Measurements from ENCODE around the gene DLG2. TPM values are rescaled to one million over a fixed set of nuclear protein-coding genes. Genes with fewer than 3 reads are reported as not detected.

The DLG2 gene
- total RNA-seq, 1 experiment from 2014 or later = 17.5 TPM

GRCh38 chr11:85089654-85090053 lies 537.5 kb downstream of the DLG2 start (continued):
- TF ChIP-seq USF1 (CRISPR knock-in tag; IDR thresholded peaks at IDR 0.05) = no peak
- TF ChIP-seq, protein P1, sequence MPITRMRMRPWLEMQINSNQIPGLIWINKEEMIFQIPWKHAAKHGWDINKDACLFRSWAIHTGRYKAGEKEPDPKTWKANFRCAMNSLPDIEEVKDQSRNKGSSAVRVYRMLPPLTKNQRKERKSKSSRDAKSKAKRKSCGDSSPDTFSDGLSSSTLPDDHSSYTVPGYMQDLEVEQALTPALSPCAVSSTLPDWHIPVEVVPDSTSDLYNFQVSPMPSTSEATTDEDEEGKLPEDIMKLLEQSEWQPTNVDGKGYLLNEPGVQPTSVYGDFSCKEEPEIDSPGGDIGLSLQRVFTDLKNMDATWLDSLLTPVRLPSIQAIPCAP (CRISPR knock-in tag; IDR thresholded peaks at IDR 0.05) = no peak
- TF ChIP-seq TEAD4 (CRISPR knock-in tag; IDR thresholded peaks at IDR 0.05) = no peak
- no peak for TF ChIP-seq ZNF512 (CRISPR knock-in tag; IDR thresholded peaks at IDR 0.05; ENCODE audit: borderline replicate concordance)
- no peak for TF ChIP-seq ZNF232 (CRISPR knock-in tag; IDR thresholded peaks at IDR 0.05)
- TF ChIP-seq ESRRA (CRISPR knock-in tag; IDR thresholded peaks at IDR 0.05; ENCODE audit: borderline replicate concordance) = no peak

DNA sequence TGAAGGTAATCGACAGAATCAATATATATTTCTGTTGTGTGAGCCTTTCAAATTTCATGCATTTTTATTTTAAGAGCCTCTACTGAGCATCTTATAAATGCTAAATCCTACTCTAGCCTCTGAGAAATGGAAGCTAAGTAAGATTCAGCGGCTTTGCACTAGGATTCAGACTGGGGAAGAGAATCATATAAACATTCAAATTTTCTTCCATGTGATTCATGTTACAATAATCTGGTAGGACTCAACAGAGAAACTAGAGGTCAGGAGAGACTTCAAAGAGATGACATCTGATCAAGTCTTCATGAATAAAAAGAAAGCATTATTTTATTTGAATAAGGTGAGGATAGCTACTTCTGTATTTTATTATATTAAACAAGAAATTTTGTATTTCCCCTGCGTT lies 538.9 kb downstream of the DLG2 start:
- CTCF ChIA-PET = no interaction called here
- TF ChIP-seq NR2C2 (CRISPR knock-in tag; IDR thresholded peaks at IDR 0.05) (no peak), USF1 (CRISPR knock-in tag; IDR thresholded peaks at IDR 0.05) (no peak), RORB (CRISPR knock-in tag; IDR thresholded peaks at IDR 0.05) (no peak), RELA (CRISPR knock-in tag; IDR thresholded peaks at IDR 0.05; ENCODE audit: borderline replicate concordance) (no peak), ESRRA (CRISPR knock-in tag; IDR thresholded peaks at IDR 0.05; ENCODE audit: borderline replicate concordance) (no peak), ZNF423 (CRISPR knock-in tag; IDR thresholded peaks at IDR 0.05) (no peak), FOXP4 (CRISPR knock-in tag; IDR thresholded peaks at IDR 0.05) (no peak), AR (CRISPR knock-in tag; IDR thresholded peaks at IDR 0.05) (no peak), GABPB1 (CRISPR knock-in tag; IDR thresholded peaks at IDR 0.05) (no peak), NR3C1 (CRISPR knock-in tag; conservative IDR thresholded peaks at IDR 0.05; ENCODE audit: low read depth) (no peak), ELF4 (CRISPR knock-in tag; IDR thresholded peaks at IDR 0.05; ENCODE audit: low read depth) (no peak), ZNF671 (CRISPR knock-in tag; IDR thresholded peaks at IDR 0.05) (no peak)
- TF ChIP-seq, protein P2, sequence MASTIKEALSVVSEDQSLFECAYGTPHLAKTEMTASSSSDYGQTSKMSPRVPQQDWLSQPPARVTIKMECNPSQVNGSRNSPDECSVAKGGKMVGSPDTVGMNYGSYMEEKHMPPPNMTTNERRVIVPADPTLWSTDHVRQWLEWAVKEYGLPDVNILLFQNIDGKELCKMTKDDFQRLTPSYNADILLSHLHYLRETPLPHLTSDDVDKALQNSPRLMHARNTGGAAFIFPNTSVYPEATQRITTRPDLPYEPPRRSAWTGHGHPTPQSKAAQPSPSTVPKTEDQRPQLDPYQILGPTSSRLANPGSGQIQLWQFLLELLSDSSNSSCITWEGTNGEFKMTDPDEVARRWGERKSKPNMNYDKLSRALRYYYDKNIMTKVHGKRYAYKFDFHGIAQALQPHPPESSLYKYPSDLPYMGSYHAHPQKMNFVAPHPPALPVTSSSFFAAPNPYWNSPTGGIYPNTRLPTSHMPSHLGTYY (CRISPR knock-in tag; IDR thresholded peaks at IDR 0.05) = no peak
- TF ChIP-seq, protein P3, sequence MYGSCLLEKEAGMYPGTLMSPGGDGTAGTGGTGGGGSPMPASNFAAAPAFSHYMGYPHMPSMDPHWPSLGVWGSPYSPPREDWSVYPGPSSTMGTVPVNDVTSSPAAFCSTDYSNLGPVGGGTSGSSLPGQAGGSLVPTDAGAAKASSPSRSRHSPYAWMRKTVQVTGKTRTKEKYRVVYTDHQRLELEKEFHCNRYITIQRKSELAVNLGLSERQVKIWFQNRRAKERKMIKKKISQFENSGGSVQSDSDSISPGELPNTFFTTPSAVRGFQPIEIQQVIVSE (CRISPR knock-in tag; IDR thresholded peaks at IDR 0.05; ENCODE audit: borderline replicate concordance) = no peak
- ATAC-seq = no peak

More for the DNA sequence above, 538.9 kb downstream of the DLG2 start:
- Mint-ChIP-seq H3K27ac (no peak overlapping the region), H3K27me3 (ENCODE audit: low read depth) (no peaks in the 10 kb centered on the region), H3K9me3 (peaks cover 30% of the 10 kb centered on the region), H3K36me3 (peaks cover 13% of the 10 kb centered on the region), H3K4me1 (peaks cover 7% of the 10 kb centered on the region), H3K4me3 (no peak overlapping the region)
- POLR2A ChIA-PET = no interaction called here
- DNase-seq (ENCODE audit: low spot score) = no peak

Data from WTC11 (cell line).